NOMO-1 treated with DMSO at 0.1 percent for 48 hours (cell line): ENCODE data around the gene CNTN2.

ENCODE experiments used
- DNase-seq: peaks from one replicate; lab custom pipeline; 2025; ENCODE audit not compliant: unreplicated experiment; lab: John Stamatoyannopoulos, UW

CNTN2 gene

DNA sequence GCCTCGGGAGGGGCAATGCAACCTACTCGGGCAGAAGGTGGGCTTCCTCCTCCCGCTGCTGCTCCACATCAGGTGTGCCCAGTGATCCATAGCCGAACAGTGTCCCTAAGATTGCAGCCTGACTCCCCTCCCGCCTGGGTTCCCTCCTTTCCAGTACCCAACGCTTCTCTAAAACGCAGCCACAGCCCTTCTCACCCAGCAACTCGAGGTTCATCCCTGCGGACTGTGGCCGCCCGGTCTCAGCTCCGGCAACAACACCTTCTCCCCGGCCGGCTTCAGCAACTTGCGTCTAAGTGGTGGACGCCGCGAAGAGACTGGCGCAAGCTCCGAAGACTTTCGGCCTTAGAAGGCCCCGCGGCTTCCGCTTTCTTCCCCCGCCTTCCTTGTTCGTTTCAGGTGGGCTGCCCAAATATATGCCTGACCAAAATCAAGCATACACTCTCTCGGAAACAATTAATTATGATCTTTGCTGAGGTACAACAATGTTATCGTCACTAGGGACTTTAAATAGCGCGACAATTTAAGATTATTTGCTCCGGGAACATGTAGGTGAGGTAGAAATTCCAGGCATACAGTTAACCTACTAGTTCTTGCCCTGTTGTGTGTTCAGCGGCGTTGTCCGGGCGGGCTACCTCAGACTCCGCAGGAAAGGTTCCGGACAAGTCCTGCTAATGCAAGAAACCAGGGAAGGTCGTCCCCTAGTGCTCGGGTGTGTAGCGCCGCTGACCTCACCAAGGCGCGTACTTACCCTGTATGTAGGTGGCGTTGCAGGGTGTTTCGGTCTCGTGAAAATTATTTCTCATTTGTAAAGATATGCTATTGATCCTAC lies 78.9 kb downstream of the CNTN2 start, which contains the start of gene RBBP5:
RBBP5 (minus strand) TSS at position 319 of the 829 bp plus-strand sequence; CDS start at position 214, 105 bp downstream.
- peak; percentile 96 for DNase-seq

DNA sequence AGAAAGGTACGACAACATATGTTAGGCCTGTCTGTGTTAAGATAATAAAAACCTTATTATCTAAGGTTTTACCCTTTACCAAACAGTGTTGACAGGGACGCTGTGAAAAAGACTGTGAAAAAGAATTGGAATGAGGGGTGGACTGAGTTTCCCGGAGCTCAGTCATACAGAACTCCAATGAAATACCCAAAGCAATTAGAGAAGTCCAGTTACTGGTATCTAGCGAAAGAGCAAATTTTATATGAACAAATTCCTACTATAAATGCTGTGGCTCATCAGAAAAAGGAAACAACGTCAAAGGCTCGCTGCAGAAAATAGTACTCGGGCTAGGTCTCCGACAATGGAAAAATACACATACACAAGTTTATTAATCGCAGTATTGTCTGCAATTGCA lies 79.5 kb downstream of the CNTN2 start:
- DNase-seq: no peak

DNA sequence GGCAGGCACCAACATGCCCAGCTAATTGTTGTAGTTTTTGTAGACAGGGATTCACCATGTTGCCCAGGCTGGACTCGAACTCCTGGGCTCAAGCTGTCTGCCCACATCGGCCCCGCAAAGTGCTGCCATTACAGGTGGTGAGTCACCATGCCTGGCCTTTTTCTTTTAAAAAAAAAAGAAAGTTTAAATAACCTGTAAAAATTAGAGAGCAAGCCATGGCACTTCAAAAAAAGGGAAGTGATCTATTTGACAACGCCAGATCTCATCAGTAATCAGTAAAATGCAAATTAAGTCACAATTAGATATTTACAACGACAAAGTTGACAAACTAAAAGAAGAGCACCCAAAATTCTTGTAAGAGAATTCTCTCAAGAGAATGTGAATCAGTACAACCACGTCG lies 81.7 kb downstream of the CNTN2 start:
- peak; percentile 80 for DNase-seq

DNA sequence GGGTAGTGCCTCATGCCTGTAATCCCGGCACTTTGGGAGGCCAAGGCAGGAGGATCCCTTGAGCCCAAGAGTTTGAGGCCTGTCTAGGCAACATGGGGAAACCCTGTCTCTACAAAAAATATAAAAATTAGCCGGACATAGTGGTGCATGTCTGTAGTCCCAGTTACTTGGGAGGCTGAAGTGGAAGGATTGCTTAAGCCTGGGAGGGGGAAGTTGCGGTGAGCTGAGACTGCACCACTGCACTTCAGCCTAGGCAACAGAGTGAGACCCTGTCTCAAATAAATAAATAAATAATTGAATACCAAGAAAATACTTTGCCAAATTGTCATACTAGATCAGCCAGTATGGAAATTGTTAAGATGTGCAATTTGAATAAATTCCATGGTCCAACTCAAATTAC lies 84.6 kb downstream of the CNTN2 start:
- peak; percentile 59 for DNase-seq
